NCI-H526 (cell line): ENCODE data around the gene ZBTB44.
"Not testable (repeated sequence)": the region's sequence is repeated elsewhere in the genome, so short reads cannot be mapped to it uniquely, and the experiment has no call there.

Experiments used
- DNase-seq, 2 experiments: peaks; one replicate each; lab custom pipeline; 2025; lab: John Stamatoyannopoulos, UW

ZBTB44 gene

GRCh38 chr11:130313383-130314183 is 1.1 kb downstream of the ZBTB44 start:
- peak; percentile 73 to 74 for DNase-seq

- no peak for DNase-seq
Observed at GRCh38 chr11:130312046-130312445, 2.7 kb downstream of the ZBTB44 start.

GRCh38 chr11:130310622-130311021 is 4.1 kb downstream of the ZBTB44 start:
- DNase-seq: no peak

GRCh38 chr11:130308886-130309285 is 5.8 kb downstream of the ZBTB44 start:
- DNase-seq: no peak

- no peak for DNase-seq
Observed at GRCh38 chr11:130308059-130308458, 6.7 kb downstream of the ZBTB44 start.

- no peak for DNase-seq
Observed at GRCh38 chr11:130304651-130305050, 10.1 kb downstream of the ZBTB44 start.

GRCh38 chr11:130301002-130301401 is 13.7 kb downstream of the ZBTB44 start:
- DNase-seq: no peak

GRCh38 chr11:130300567-130300966 is 14.2 kb downstream of the ZBTB44 start:
- DNase-seq: no peak

- no peak for DNase-seq
Observed at GRCh38 chr11:130299978-130300377, 14.7 kb downstream of the ZBTB44 start.

GRCh38 chr11:130295657-130296056 is 19.1 kb downstream of the ZBTB44 start:
- no peak for DNase-seq

GRCh38 chr11:130282111-130282510 is 32.6 kb downstream of the ZBTB44 start:
- no peak for DNase-seq

GRCh38 chr11:130281341-130281740 is 33.4 kb downstream of the ZBTB44 start:
- not testable (repeated sequence) for DNase-seq

- peak in 1 of 2 experiments; percentile 56 for DNase-seq
Observed at GRCh38 chr11:130279989-130280388, 34.7 kb downstream of the ZBTB44 start.

GRCh38 chr11:130278745-130279144 is 36.0 kb downstream of the ZBTB44 start:
- no peak for DNase-seq

- no peak for DNase-seq
Observed at GRCh38 chr11:130278151-130278550, 36.6 kb downstream of the ZBTB44 start.

- DNase-seq: no peak
Observed at GRCh38 chr11:130272336-130272735, 42.4 kb downstream of the ZBTB44 start.

GRCh38 chr11:130269326-130269943 is 45.3 kb downstream of the ZBTB44 start:
- no peak for DNase-seq

GRCh38 chr11:130263351-130263750 is 51.4 kb downstream of the ZBTB44 start:
- no peak for DNase-seq

GRCh38 chr11:130262424-130262823 is 52.3 kb downstream of the ZBTB44 start:
- no peak for DNase-seq

GRCh38 chr11:130261571-130261970 is 53.1 kb downstream of the ZBTB44 start:
- DNase-seq: no peak

GRCh38 chr11:130260742-130261141 is 54.0 kb downstream of the ZBTB44 start:
- peak in 1 of 2 experiments; percentile 20 for DNase-seq

- DNase-seq: no peak
Observed at GRCh38 chr11:130260080-130260627, 54.6 kb downstream of the ZBTB44 start.

- not testable (repeated sequence) for DNase-seq
Observed at GRCh38 chr11:130251763-130252162, 63.0 kb downstream of the ZBTB44 start.
